IPS-15b (cell line): Measurements from ENCODE around the gene FAM184B.

Experiments
- H3K27me3 ChIP-seq: one replicate; pipeline ENCODE4 v1.6.1; 2013; ENCODE audit warnings: low read length; ENCODE audit not compliant: control insufficient read depth, insufficient read depth
- H3K36me3 ChIP-seq: one replicate; pipeline ENCODE4 v1.6.1; 2013; ENCODE audit warnings: low read length; ENCODE audit not compliant: control insufficient read depth, insufficient read depth
- H3K4me1 ChIP-seq: one replicate; pipeline ENCODE4 v1.6.1; 2013; ENCODE audit warnings: mild to moderate bottlenecking, low read length; ENCODE audit not compliant: control insufficient read depth, insufficient read depth
- H3K4me3 ChIP-seq: one replicate; pipeline ENCODE4 v1.5.1; 2013; ENCODE audit warnings: low read depth, low read length
- H3K9ac ChIP-seq: one replicate; pipeline ENCODE4 v1.6.1; 2013; ENCODE audit warnings: low read depth, mild to moderate bottlenecking, low read length
- H3K9me3 ChIP-seq: one replicate; pipeline ENCODE4 v1.6.1; 2013; ENCODE audit warnings: mild to moderate bottlenecking, low read length; ENCODE audit not compliant: control insufficient read depth, insufficient read depth

The FAM184B gene

DNA sequence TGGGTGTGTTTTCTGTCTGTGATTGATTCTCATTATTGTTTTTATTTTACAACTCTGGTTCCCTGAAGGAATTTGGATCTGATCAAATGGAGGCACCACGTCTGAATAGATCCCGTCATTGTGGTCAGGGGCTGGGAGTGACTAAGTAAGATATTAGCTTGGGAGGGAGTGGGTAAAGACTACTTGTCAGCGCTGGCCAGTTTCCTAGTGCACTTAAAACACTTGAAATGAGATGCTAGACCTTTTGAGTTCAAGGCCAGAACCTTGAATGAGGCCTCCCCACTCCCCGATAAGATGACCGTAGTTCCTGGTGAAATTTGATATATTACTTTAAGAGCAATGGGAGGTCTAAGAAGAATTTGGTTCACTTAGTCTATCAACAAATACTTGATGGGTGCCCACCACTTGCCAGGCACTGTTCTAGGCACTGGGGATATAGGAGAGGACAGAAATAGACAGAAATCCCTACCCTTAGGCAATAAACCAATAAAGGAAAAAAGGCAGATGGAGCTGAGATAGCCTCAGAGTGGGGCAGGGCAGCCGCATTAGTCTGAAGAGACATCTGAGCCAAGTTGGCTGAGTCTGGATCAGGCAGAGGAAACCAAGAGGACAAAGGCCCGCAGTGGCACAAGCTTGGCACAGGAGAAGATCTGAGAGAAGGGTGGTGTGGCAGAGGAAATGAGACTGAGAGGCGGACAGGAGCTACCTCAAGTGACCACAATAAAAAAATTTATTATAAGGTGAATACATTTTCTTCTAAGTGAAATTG lies 11.8 kb downstream of the FAM184B start:
- Histone ChIP-seq H3K9me3 (no peaks in the 10 kb centered on the region), H3K27me3 (no peaks in the 10 kb centered on the region), H3K4me3 (no peak overlapping the region), H3K36me3 (no peaks in the 10 kb centered on the region), H3K9ac (no peak overlapping the region), H3K4me1 (no peaks in the 10 kb centered on the region)

DNA sequence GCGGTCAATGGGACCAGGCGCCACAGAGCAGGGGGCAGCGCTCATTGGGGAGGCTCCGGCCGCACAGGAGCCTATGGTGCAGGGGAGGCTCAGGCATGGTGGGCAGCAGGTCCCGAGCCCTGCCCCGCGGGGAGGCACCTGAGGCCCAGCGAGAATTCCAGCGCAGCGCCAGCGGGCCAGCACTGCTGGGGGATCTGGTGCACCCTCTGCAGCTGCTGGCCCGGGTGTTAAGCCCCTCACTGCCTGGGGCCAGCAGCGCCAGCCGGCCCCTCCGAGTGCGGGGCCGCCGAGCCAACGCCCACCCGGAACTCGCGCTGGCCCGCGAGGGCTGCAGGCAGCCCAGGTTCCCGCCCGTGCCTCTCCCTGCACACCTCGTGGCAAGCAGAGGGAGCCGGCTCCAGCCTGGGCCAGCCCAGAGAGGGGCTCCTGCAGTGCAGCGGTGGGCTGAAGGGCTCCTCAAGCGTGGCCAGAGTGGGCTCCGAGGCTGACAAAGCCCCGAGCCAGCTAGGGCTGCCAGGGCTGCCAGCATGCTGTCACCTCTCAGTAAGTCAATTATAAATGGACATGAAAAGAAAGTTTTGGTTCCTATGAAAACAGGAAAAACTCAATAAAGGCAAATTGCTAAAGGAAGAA lies 14.5 kb downstream of the FAM184B start:
- no peaks in the 10 kb centered on the region for H3K27me3 ChIP-seq
- no peaks in the 10 kb centered on the region for H3K9me3 ChIP-seq
- H3K36me3 ChIP-seq: no peaks in the 10 kb centered on the region

GRCh38 chr4:17765514-17766286 lies 15.7 kb downstream of the FAM184B start:
- no peak overlapping the region for H3K9ac ChIP-seq
- H3K4me3 ChIP-seq: no peak overlapping the region
- H3K4me1 ChIP-seq: peaks cover 3% of the 10 kb centered on the region
- no peaks in the 10 kb centered on the region for H3K27me3 ChIP-seq
- H3K36me3 ChIP-seq: no peaks in the 10 kb centered on the region
- H3K9me3 ChIP-seq: no peaks in the 10 kb centered on the region

More for the DNA sequence above, 14.5 kb downstream of the FAM184B start:
- H3K9ac ChIP-seq: no peak overlapping the region
- no peak overlapping the region for H3K4me3 ChIP-seq
- no peaks in the 10 kb centered on the region for H3K4me1 ChIP-seq

DNA sequence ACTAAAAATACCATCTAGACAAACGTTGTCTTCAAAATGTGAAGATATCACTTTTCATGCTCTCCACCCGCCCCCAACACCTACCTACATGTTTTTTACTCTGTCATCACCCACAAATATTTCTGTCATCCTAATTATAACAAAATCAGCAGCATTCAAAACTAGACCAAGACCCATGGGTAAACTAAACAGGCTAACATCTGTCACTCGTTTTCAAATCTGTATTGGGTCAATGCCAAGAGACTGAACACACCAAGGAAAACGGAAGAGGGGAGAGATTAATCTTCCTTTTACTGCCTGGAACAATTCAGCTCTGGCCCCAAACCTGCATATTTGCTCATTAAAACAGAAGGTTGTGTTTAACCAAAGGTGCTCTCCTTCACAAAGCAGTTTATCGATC lies 17.5 kb downstream of the FAM184B start:
- peaks cover 6% of the 10 kb centered on the region for H3K4me1 ChIP-seq
- H3K4me3 ChIP-seq: no peak overlapping the region
- H3K9me3 ChIP-seq: no peaks in the 10 kb centered on the region
- H3K9ac ChIP-seq: no peak overlapping the region
- H3K27me3 ChIP-seq: no peaks in the 10 kb centered on the region
- no peaks in the 10 kb centered on the region for H3K36me3 ChIP-seq

DNA sequence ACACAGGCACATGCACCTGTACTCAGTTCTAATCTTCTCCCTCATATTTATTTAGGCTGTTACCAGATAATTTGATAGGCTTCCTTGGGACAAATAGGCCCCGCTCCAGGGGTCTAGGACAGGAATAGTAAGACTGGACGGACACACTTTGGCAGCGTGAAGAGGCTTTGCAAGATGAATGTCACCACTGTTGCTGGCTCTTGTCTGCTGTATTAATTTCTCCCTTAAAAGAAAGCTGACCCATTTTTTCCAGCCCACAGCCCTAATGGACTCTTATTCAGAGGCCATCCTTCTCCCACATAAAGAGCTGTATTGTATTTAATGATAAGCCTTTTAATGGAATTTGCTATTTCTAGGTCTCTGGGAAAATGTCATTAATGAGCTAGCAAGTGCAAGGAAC lies 18.0 kb downstream of the FAM184B start:
- Histone ChIP-seq H3K9ac (no peak overlapping the region), H3K36me3 (no peaks in the 10 kb centered on the region), H3K9me3 (no peaks in the 10 kb centered on the region), H3K4me1 (peaks cover 6% of the 10 kb centered on the region), H3K4me3 (no peak overlapping the region), H3K27me3 (no peaks in the 10 kb centered on the region)

- Histone ChIP-seq H3K9ac (no peak overlapping the region), H3K36me3 (no peaks in the 10 kb centered on the region), H3K27me3 (no peaks in the 10 kb centered on the region), H3K9me3 (no peaks in the 10 kb centered on the region), H3K4me1 (peaks cover 6% of the 10 kb centered on the region), H3K4me3 (no peak overlapping the region)
Observed at GRCh38 chr4:17762726-17763125, 18.7 kb downstream of the FAM184B start.

- H3K36me3 ChIP-seq: no peaks in the 10 kb centered on the region
- no peak overlapping the region for H3K4me3 ChIP-seq
- no peaks in the 10 kb centered on the region for H3K27me3 ChIP-seq
- H3K9ac ChIP-seq: no peak overlapping the region
- peaks cover 6% of the 10 kb centered on the region for H3K4me1 ChIP-seq
- no peaks in the 10 kb centered on the region for H3K9me3 ChIP-seq
Observed at GRCh38 chr4:17761062-17761461, 20.4 kb downstream of the FAM184B start.

DNA sequence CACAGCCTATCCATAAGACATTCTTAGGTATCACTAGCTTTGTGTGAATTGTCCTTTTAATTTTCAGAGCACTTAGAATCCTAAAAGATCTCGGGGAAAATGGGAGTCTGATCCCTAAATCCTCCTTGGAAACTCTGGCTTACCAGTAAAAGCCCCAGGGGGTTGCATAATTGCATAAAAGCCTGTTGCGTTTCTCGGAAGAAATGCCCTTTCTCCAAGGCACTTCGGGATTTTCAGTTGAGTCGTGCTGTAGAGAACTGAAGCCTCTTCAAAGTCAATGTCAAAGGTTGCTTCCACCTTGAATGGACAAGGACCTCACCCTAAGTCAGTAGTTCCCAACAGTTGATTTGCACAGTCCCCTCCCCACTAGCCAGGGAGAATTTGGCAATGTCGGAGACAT lies 20.8 kb downstream of the FAM184B start:
- H3K9ac ChIP-seq: no peak overlapping the region
- H3K4me3 ChIP-seq: no peak overlapping the region
- peaks cover 6% of the 10 kb centered on the region for H3K4me1 ChIP-seq
- H3K36me3 ChIP-seq: no peaks in the 10 kb centered on the region
- H3K9me3 ChIP-seq: no peaks in the 10 kb centered on the region
- H3K27me3 ChIP-seq: no peaks in the 10 kb centered on the region

GRCh38 chr4:17758485-17758884 lies 22.9 kb downstream of the FAM184B start:
- Histone ChIP-seq H3K27me3 (no peaks in the 10 kb centered on the region), H3K9me3 (no peaks in the 10 kb centered on the region), H3K9ac (no peak overlapping the region), H3K4me3 (no peak overlapping the region), H3K36me3 (no peaks in the 10 kb centered on the region), H3K4me1 (peaks cover 6% of the 10 kb centered on the region)

GRCh38 chr4:17757621-17758020 lies 23.8 kb downstream of the FAM184B start:
- Histone ChIP-seq H3K9me3 (no peaks in the 10 kb centered on the region), H3K27me3 (no peaks in the 10 kb centered on the region), H3K36me3 (no peaks in the 10 kb centered on the region), H3K4me3 (no peak overlapping the region), H3K9ac (no peak overlapping the region), H3K4me1 (peaks cover 6% of the 10 kb centered on the region)

- Histone ChIP-seq H3K9ac (no peak overlapping the region), H3K27me3 (no peaks in the 10 kb centered on the region), H3K9me3 (no peaks in the 10 kb centered on the region), H3K4me1 (no peaks in the 10 kb centered on the region), H3K36me3 (no peaks in the 10 kb centered on the region), H3K4me3 (no peak overlapping the region)
Observed at GRCh38 chr4:17753646-17754045, 27.8 kb downstream of the FAM184B start.

DNA sequence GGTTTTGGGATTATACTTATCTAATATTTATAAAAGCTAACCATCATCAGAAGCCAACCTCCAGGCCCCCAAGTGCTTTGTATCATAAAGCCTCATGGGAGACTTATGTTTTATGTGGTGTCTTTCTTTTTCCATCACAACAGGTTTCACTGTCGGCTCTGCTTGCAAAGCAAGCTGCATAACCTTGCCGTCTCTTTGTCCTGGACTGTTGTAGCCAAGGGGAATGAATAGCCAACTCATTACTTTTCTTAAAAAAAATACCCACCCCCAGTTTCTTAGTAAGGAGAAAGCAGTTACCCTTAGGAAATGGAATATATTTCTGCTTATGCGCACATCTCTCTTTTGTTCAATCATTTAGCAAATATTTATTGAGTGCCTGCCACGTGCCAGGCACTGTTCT lies 40.7 kb downstream of the FAM184B start:
- Histone ChIP-seq H3K4me3 (no peak overlapping the region), H3K9ac (no peak overlapping the region), H3K9me3 (no peaks in the 10 kb centered on the region), H3K36me3 (no peaks in the 10 kb centered on the region), H3K27me3 (no peaks in the 10 kb centered on the region), H3K4me1 (no peaks in the 10 kb centered on the region)
